Stimulated activated CD4-positive, alpha-beta T cell treated with anti-CD3 and anti-CD28 coated beads, Interleukin-4, amount 100 ng/mL, for 24 hours (primary cell): ENCODE results near the gene RPL3.
A peak's percentile ranks its signal among the peaks of the same experiment; 100 is the strongest.

Experiments used
- DNase-seq: peaks from one replicate; pipeline ENCODE4 v3.0.0-alpha.2; 2020

RPL3 gene

GRCh38 chr22:39316440-39317083 is 2.9 kb downstream of the RPL3 start:
- DNase-seq: peak; percentile 87

GRCh38 chr22:39315389-39315788 is 4.0 kb downstream of the RPL3 start:
- no peak for DNase-seq

DNA sequence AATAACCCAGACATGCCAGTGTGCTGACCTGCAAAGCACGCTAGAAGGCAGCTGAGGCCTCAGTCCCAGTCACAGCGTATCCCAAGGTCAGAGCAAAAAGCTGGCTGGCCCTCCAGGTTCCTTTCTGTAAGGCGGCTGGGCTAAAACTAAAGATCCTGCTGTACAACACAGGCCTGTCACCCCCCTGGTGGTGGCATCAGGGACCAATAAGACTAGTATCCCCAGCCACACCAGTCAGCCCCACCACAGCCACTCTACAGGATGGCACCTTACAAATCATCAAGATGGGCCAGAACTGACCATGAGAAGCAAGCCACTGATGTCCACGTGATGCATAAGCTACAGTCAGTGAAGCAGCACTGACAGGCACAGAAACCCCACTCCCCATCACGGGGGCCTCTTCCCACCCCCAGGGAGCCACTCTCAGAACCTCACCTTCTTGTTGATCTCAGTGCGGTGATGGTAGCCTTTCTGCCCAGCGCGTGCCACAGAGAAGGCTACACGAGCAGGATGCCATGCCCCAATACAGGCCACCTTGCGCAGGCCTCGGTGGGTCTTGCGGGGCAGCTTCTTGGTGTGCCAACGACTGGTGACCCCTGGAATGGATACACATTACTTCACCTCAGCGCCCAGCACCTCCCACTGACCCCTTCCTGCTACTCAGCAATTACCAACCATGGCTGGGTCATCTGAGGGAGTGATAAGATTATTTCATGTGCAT is 5.0 kb downstream of the RPL3 start:
- DNase-seq: no peak

GRCh38 chr22:39313258-39314001 is 6.0 kb downstream of the RPL3 start:
- no peak for DNase-seq

DNA sequence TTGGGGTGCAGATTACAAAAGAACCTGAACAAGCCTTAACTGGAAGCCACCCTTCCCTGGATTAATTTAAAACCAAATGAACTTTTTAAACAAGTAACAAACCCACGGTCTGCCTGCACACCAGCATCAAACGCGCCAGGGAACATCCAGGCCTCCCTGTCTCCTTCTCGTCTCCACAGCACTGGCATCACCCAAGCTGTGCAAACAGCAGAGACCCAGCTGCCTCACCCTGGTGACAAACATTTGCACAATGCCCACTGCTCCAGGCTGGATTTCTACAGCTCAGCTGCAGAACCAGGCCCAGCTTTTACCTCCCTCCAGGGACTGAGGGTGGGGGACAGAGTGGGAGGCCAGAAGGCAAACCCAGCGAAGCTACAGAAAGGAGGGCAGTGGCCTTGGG is 7.0 kb downstream of the RPL3 start:
- peak; percentile 27 for DNase-seq

- DNase-seq: peak; percentile 43
Observed at GRCh38 chr22:39311592-39312400, 7.6 kb downstream of the RPL3 start.

DNA sequence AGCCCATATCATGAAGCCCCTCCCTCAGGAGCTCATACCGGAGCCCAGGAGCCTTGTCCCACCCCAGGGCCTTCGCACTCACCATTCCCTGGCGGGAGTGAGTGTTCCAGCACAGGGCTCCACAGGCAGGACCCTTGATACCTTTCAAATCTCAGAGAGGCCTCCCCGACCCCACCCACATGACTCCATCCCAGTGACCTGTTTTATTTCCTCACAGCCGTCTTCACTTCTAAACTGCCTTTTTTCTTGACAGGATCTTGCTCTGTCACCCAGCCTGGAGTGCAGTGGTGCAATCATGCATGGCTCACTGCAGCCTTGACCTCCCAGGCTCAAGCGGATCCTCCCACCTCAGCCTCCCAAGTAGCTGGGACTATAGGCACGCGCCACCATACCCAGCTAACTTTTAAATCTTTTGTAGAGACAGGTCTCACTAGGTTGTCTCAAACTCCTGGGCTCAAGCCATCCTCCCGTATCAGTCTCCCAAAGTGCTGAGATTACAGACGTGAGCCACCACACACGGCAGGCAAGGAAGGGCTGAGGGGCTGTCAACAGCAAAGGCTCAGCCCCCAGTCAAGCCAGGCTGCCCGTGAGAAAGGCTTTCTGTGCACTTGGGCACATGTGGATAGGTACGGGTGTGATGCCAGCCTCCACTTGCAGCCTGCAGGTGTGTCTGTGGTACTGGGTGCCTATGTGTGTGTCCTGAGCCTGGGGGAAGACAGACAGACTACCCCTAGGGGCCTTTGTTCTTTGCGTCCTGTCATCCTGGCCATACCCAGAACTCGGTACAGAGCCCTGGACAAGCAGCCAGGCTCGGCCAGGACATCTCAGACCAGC is 9.3 kb downstream of the RPL3 start:
- DNase-seq: no peak

DNA sequence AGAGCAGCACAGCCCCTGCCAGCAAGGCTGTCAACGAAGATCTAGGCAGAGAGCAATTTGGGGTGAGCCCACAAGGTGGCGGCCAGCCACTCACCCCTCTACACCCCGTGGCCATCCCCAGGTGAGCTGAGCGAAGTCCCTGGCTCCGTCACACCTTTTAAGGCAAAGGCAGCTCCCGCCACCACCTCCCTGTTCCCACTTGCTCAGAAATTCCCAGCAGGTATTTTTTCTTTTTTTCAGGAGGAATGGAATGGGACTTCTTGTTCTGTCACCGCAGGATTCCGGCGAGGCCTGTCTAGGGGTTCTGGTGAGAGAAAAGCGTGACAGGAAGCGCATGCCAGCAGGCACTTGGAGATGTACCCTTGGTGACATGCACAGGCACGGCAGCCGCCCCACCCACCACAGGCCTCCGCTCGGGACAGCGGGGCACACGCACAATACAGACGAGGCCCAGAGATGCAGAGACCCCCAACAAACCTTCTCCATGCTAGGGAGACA is 10.0 kb downstream of the RPL3 start:
- DNase-seq: no peak

DNA sequence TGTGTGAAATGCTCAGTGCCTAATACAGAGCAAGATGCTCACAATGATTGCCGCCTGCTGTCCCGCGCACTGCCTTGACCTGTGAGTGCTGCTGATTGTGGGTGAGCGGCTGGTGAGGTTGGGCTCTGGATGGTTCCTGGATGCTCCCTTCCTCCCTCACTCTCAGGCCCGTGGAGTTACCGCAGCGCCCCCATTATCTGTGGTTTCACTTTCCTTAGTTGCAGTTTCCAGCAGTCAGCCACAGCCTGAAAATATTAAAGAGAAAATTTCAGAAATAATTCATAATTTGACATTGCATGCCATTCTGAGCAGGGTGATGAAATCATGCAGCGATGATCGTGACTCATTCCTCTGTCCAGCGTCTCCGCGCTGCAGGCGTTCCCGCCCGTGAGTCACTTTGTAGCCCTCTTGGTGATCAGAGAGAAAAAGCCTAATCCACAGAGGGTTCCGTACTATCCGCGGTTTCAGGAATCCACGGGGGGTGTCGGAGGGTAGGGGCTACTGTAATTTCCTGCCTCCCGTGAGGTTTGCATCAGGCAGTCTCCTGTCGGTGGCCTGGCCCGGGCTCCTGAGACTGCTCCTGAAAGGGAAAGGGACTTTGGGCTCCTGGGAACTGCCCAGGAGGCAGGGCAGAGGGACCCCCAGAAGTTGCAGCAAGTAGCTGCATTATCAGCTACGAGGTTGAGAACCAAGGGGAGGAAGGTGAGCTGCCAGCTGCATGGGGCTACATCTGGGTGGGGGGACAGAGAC is 10.6 kb downstream of the RPL3 start:
- no peak for DNase-seq

DNA sequence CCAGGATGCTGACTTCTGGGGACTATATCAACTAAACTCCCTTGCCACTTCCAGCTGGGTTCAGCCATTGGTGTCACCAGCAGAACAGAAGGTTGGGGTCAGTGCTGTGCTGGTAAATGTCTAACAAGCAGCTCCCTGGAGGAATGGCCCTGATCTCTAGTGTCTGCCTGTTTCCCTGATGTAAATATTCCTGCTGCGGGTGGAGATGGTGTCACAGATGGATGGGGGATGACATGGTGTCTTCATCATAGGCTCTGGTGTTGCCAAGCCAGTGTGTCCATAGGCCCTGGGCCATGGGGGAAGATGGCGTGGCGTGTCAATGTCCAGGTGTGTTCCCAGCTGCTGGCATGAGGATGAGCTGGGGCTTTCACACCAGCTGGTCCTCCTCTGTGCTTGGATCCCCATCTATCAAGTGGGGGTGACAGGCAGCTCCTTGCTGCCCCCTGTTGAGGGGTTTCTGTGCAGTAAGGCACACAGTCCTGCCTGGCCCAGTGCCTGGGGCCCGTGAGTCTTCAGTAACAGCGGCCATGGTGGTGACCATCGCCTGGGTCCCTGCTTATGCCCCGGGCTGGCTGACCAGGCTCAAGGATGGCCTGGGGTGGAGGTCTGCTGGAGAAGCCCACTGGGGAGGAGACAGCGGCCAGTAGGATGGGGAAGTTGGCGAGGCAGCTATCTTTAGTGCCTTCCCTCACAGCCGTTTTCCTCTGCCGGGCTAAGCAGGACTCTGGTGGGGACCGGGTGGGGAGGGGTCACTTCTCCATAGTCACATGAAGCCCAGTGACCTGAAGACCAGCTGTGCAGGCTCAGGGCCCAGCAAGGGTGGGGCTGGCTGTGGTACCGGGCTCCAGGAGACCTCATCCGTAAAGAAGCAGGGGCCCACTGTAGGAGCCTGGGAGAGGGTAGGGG is 12.7 kb downstream of the RPL3 start:
- DNase-seq: peak; percentile 61

DNA sequence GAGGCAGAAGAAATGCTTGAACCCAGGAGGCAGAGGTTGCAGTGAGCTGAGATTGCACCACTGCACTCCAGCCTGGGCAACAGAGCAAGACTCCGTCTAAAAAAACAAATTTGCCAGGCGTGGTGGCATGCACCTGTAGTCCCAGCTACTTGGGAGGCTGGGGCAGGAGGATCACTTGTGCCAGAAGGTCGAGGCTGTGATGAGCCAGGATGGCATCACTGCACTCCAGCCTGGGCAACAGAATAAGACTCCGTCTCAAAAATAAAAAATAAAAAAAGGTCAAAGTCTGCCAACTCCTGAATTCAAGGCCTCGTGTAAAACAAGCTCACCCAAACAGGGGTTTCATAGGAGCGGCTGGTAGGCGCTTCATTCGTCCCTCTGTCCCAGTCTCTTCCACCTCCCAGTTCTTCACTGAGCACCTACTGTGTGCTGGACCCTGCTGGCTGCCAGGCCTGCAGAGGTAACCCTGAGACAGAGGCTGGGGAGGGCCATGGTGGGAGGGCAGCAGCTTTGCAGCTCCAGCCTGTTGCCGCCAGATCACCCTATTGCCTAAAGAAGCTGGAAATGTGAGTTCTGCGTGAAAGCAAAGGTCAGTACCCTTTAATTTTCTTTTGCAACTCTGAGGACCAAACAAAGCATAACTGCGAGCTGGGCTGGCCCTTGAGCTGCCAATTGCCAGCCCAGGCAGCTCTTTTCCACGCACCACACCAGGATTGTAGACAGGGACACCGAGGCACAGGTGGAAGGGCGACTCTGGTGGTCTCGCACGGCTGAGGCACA is 15.3 kb downstream of the RPL3 start:
- DNase-seq: no peak

DNA sequence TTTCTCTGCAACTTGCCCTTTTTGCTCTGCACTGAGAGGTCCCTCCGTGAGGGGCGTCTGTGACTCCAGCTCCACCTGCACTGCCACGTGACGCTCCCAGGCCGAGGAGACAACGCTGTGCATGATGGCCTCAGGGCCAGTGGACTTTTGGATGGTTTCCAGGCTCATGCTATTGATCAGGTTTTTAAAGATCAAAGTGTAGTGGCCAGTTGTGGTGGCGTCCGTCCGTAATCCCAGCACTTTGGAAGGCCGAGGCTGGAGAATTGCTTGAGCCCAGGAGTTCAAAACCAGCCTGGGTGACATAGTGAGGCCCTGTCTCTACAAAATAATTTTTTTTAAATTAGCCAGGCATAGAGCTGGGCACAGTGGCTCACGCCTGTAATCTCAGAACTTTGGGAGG is 16.1 kb downstream of the RPL3 start:
- no peak for DNase-seq

DNA sequence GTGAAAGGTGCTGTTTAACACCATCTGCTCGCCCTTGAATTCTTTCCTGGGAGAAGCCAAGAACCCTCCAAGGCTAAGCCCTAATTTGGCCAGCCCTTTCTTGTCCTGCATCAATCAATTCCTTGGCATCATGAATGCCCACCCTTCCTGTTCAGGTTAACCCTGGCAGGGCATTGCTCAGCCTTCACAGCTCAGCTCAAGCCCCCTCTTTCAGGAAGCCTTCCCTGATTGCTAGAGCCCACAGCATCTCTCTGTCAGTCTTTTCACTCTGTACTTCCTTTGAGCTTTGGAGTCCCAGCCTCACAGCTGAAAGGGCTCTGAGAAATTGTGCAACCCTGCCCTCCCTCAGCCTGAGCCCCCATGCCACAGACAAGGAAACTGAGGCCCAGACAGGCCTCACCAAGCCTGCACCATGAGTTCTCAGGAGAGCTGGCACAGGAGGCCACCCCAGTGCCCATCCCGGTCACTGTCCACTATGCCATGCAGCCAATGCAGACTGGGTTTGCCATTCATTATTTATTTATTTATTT is 16.9 kb downstream of the RPL3 start:
- DNase-seq: no peak

DNA sequence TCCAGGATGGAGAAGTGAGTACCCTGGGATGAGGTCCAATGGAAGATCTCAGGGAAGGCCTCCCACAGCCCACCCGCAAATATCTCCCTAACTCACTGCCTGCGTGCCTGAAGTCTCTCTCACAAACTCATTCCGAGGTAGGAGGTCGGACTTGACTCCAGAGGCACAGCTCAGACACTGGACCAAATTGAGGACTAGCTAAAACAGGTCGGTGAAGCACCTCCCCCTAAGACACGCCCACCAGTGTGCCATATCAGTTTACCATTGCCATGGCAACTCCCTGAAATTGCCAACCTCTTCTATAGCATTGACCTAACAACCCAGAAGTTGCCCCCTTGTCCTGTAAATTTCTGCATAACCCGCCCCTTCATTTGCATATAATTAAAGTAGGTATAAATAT is 17.5 kb downstream of the RPL3 start:
- no peak for DNase-seq

DNA sequence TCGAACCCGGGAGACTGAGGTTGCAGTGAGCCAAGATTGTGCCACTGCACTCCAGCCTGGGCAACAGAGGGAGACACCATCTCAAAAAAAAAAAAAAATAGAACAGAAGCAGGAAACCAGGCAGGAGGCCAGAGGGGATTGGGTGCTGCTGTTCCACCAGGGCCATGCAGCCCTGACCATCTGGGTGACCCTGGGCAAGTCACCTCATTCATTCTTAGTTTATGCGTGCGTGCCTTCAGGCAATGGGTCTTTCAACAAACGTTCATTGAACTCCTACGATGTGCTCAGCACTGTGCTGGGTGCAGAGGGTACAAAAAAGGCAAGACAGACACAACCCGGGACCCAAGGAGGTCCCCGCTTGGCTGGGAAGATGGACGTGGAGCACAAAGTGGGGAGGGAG is 18.3 kb downstream of the RPL3 start:
- no peak for DNase-seq

- DNase-seq: no peak
Observed at GRCh38 chr22:39300186-39300830, 19.1 kb downstream of the RPL3 start.

DNA sequence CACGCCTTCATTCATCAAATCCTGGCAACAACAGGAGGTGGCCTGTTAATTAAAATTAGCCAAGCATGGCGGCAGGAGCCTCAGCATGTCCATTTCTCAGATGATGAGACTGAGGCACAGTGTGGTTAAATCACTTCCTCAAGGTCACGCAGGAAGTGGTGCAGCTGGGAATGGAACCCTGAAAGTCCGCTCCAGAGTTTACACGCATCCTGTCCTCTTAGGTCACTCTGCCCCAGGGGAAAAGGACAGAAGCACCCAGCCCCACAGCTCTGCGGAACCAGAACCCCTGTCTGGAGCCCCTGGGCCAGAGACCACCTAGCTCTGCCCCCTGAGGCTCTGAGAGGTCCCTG is 19.6 kb downstream of the RPL3 start:
- no peak for DNase-seq

- DNase-seq: no peak
Observed at GRCh38 chr22:39298241-39298987, 21.0 kb downstream of the RPL3 start.
